GM23338 (cell line): ENCODE results near the gene ENOSF1. TPM values are rescaled to one million over a fixed set of nuclear protein-coding genes. Genes with fewer than 3 reads are reported as not detected.

Experiments
- ATAC-seq: fragments of 200-7000 bp; cut with Tn5 transposase; 3 replicates; pipeline ENCODE4 v1.9.1; 2020
- DNase-seq: peaks from one replicate; pipeline ENCODE4 v3.0.0-alpha.2; 2015; ENCODE audit warnings: low spot score
- H2AFZ ChIP-seq: fragments of 200-600 bp; sonication (generic); 2 replicates; pipeline ENCODE4 v1.8.0; 2016; ENCODE audit warnings: antibody characterized with exemption, mild to moderate bottlenecking, moderate library complexity
- H3F3A ChIP-seq: fragments of 200-600 bp; sonication (generic); replicated peaks from 2 replicates; pipeline ENCODE4 v1.8.0; 2017; ENCODE audit warnings: antibody characterized with exemption, mixed run types, low read depth
- H3K27ac ChIP-seq: fragments of 200-600 bp; sonication (generic); 2 replicates; pipeline ENCODE4 v1.6.1; 2016; ENCODE audit warnings: low read depth
- H3K27me3 ChIP-seq: fragments of 200-600 bp; sonication (generic); 2 replicates; pipeline ENCODE4 v1.8.0; 2016; ENCODE audit warnings: mild to moderate bottlenecking, mixed run types, moderate library complexity; ENCODE audit not compliant: insufficient read depth
- H3K36me3 ChIP-seq: fragments of 200-600 bp; sonication (generic); 2 replicates; pipeline ENCODE4 v1.8.0; 2016; ENCODE audit warnings: mild to moderate bottlenecking; ENCODE audit not compliant: insufficient read depth
- H3K4me1 ChIP-seq: fragments of 200-600 bp; sonication (generic); 2 replicates; pipeline ENCODE4 v1.8.0; 2016; ENCODE audit warnings: mild to moderate bottlenecking, moderate library complexity; ENCODE audit not compliant: insufficient read depth
- H3K4me2 ChIP-seq: fragments of 200-600 bp; sonication (generic); 2 replicates; pipeline ENCODE4 v1.7.1; 2017; ENCODE audit warnings: mixed run types
- H3K4me3 ChIP-seq: fragments of 200-600 bp; sonication (generic); 2 replicates; pipeline ENCODE4 v1.6.1; 2016; ENCODE audit warnings: mixed run types
- H3K79me2 ChIP-seq: fragments of 200-600 bp; sonication (generic); replicated peaks from 2 replicates; pipeline ENCODE4 v1.8.0; 2017; ENCODE audit warnings: mild to moderate bottlenecking; ENCODE audit not compliant: insufficient read depth
- H3K9me2 ChIP-seq: fragments of 200-600 bp; sonication (generic); 2 replicates; pipeline ENCODE4 v1.8.0; 2017; ENCODE audit not compliant: insufficient read depth
- H4K20me1 ChIP-seq: fragments of 200-600 bp; sonication (generic); replicated peaks from 2 replicates; pipeline ENCODE4 v1.8.0; 2017; ENCODE audit warnings: mild to moderate bottlenecking; ENCODE audit not compliant: insufficient read depth
- H3K27ac Mint-ChIP-seq: 2 replicates; pipeline ENCODE4 v1.8.0; 2020; ENCODE audit warnings: inconsistent platforms, mild to moderate bottlenecking, moderate library complexity, mixed read lengths
- H3K27me3 Mint-ChIP-seq: 3 replicates; pipeline ENCODE4 v1.8.0; 2022; ENCODE audit warnings: low read depth, mild to moderate bottlenecking, moderate library complexity, mixed read lengths, inconsistent platforms; ENCODE audit not compliant: insufficient read depth, poor library complexity
- H3K36me3 Mint-ChIP-seq: 3 replicates; pipeline ENCODE4 v1.8.0; 2021; ENCODE audit warnings: low read depth, mild to moderate bottlenecking, inconsistent platforms, moderate library complexity, mixed read lengths
- H3K4me1 Mint-ChIP-seq: 3 replicates; pipeline ENCODE4 v1.8.0; 2020; ENCODE audit warnings: mild to moderate bottlenecking, inconsistent platforms, mixed read lengths
- H3K4me3 Mint-ChIP-seq: 3 replicates; pipeline ENCODE4 v1.8.0; 2021; ENCODE audit warnings: moderate library complexity, mild to moderate bottlenecking, inconsistent platforms, mixed read lengths
- H3K9me3 Mint-ChIP-seq: 3 replicates; pipeline ENCODE4 v1.8.0; 2020; ENCODE audit warnings: moderate library complexity, mild to moderate bottlenecking, inconsistent platforms, mixed read lengths
- EZH2 ChIP-seq: fragments of 200-600 bp; sonication (generic); IDR thresholded peaks from one replicate; pipeline ENCODE4 v1.8.0; 2017; ENCODE audit warnings: antibody characterized with exemption, mild to moderate bottlenecking, low read depth; ENCODE audit not compliant: unreplicated experiment
- EZH2phosphoT487 ChIP-seq: fragments of 200-600 bp; sonication (generic); IDR thresholded peaks from one replicate; pipeline ENCODE4 v1.8.1; 2018; ENCODE audit warnings: antibody characterized with exemption; ENCODE audit not compliant: unreplicated experiment
- JUNB ChIP-seq: IDR thresholded peaks from one replicate; pipeline ENCODE4 v1.6.1; 2016; ENCODE audit warnings: antibody characterized with exemption; ENCODE audit not compliant: unreplicated experiment
- NANOG ChIP-seq: IDR thresholded peaks from 2 replicates; pipeline ENCODE4 v1.6.1; 2016; ENCODE audit warnings: antibody characterized with exemption, borderline replicate concordance
- POLR2AphosphoS5 ChIP-seq: IDR thresholded peaks from 2 replicates; pipeline ENCODE4 v1.6.1; 2016; ENCODE audit warnings: antibody characterized with exemption, low read depth
- STAT1 ChIP-seq: IDR thresholded peaks from one replicate; pipeline ENCODE4 v1.6.1; 2016; ENCODE audit warnings: antibody characterized with exemption; ENCODE audit not compliant: unreplicated experiment
- ZNF114 ChIP-seq: fragments of 250-450 bp; sonication (Bioruptor Pico); IDR thresholded peaks from 2 replicates; pipeline ENCODE4 v1.5.0; 2020; ENCODE audit warnings: mild to moderate bottlenecking, moderate library complexity
- ZNF331 ChIP-seq: fragments of 250-450 bp; sonication (Bioruptor Pico); IDR thresholded peaks from 2 replicates; pipeline ENCODE4 v1.5.0; 2020; ENCODE audit warnings: low read depth, mild to moderate bottlenecking, moderate library complexity
- polyA plus RNA-seq: library from polyadenylated mRNA; unstranded; fragments of >200 nt; fragmentation: Nextera tagmentation; extraction: Ambion mirVana; gene quantifications from 2 replicates; pipeline ENCODE4 v1.2.1, GENCODE V29; 2016
- total RNA-seq: library from RNA; depleted of rRNA; stranded (reverse); fragments of >200 nt; shearing (Covaris generic); gene quantifications from 2 replicates; pipeline ENCODE4 v1.2.3, GENCODE V29; 2014
- TF ChIP-seq, protein P1 (sequence below): fragments of 250-450 bp; sonication (Bioruptor Pico); IDR thresholded peaks from 2 replicates; pipeline ENCODE4 v1.5.0; 2020; ENCODE audit warnings: mild to moderate bottlenecking, moderate library complexity
- TF ChIP-seq, protein P2 (sequence below): IDR thresholded peaks from 2 replicates; pipeline ENCODE4 v1.6.1; 2016; ENCODE audit warnings: antibody characterized with exemption
- TF ChIP-seq, protein P3 (sequence below), 2 experiments: fragments of 200-600 bp in 1 of 2; sonication (generic) in 1 of 2; conservative IDR thresholded peaks; 2 replicates each; pipeline versions ENCODE4 v1.5.1 to v1.6.1; 2016 to 2017; ENCODE audit warnings: antibody characterized with exemption in 2 of 2, low read depth in 2 of 2, mild to moderate bottlenecking in 2 of 2, moderate library complexity in 1 of 2

Gene ENOSF1
- total and polyA plus RNA-seq, 2 experiments from 2014 or later: 30.1 to 36.4 TPM

- no peak for TF ChIP-seq NANOG
- TF ChIP-seq ZNF331 (CRISPR knock-in tag): no peak
- TF ChIP-seq ZNF114 (CRISPR knock-in tag): no peak
Measured at GRCh38 chr18:697012-697411, 15.4 kb downstream of the ENOSF1 start (continued).

DNA sequence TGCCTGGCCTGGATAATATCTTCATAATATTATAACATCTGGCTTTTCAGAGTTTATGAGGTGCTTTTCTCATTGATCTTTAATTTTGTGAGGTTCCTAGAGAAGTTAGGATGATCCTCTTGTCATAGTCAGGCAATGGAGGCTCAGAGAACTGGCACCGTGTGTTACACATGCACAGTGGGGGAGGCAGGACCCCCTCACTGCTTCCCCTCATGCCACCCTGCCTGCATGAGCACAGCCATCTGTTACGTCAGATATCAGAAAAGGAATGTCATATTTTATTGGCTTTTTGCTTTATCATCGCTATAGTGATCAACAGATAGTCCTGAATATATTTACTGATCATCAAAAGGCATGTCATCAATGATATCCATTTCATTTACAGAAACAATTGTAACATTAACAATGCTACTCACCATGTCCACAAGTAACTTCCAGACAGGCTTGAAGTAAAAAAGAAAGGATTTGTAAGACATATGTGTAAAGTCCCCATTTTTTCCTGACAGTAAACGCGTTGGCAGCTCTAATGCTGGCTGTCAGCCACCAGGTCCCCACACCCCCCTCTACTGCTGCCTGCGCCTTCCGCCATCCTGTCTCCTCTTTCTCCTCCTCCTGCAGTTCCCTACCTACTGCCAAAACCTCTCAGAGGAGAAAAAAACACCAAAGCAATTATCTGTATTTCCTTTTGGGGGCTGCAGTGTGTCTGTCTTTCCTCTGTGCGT, 18.8 kb downstream of the ENOSF1 start:
- peaks cover 6% of the 10 kb centered on the region; the same call in 1 of the 2 replicates for H3K79me2 ChIP-seq
- no peak overlapping the region for H3K4me3 ChIP-seq
- 0 out of 2 replicates have a peak, but pooled peaks cover 2% of the 10 kb centered on the region for H3F3A ChIP-seq
- H3K27ac ChIP-seq: no peak overlapping the region
- DNase-seq (no peak), ATAC-seq (no peak)
- H3K27me3 Mint-ChIP-seq: peaks cover 3% of the 10 kb centered on the region
- H3K27ac Mint-ChIP-seq: no peak overlapping the region
- peaks cover 10% of the 10 kb centered on the region for H4K20me1 ChIP-seq
- H3K4me1 ChIP-seq: peaks cover 5% of the 10 kb centered on the region; the same call in 1 of the 2 replicates
- no peaks in the 10 kb centered on the region; the same call in 1 of the 2 replicates for H3K36me3 ChIP-seq
- H3K4me1 Mint-ChIP-seq: peaks cover 9% of the 10 kb centered on the region
- H3K4me2 ChIP-seq: no peak overlapping the region
- peaks cover 75% of the 10 kb centered on the region for H3K36me3 Mint-ChIP-seq
- no peak overlapping the region for H3K4me3 Mint-ChIP-seq
- no peaks in the 10 kb centered on the region for H3K9me3 Mint-ChIP-seq
- no peaks in the 10 kb centered on the region for H3K9me2 ChIP-seq
- H2AFZ ChIP-seq: no peak overlapping the region
- H3K27me3 ChIP-seq: no peaks in the 10 kb centered on the region
- TF ChIP-seq, protein P1, sequence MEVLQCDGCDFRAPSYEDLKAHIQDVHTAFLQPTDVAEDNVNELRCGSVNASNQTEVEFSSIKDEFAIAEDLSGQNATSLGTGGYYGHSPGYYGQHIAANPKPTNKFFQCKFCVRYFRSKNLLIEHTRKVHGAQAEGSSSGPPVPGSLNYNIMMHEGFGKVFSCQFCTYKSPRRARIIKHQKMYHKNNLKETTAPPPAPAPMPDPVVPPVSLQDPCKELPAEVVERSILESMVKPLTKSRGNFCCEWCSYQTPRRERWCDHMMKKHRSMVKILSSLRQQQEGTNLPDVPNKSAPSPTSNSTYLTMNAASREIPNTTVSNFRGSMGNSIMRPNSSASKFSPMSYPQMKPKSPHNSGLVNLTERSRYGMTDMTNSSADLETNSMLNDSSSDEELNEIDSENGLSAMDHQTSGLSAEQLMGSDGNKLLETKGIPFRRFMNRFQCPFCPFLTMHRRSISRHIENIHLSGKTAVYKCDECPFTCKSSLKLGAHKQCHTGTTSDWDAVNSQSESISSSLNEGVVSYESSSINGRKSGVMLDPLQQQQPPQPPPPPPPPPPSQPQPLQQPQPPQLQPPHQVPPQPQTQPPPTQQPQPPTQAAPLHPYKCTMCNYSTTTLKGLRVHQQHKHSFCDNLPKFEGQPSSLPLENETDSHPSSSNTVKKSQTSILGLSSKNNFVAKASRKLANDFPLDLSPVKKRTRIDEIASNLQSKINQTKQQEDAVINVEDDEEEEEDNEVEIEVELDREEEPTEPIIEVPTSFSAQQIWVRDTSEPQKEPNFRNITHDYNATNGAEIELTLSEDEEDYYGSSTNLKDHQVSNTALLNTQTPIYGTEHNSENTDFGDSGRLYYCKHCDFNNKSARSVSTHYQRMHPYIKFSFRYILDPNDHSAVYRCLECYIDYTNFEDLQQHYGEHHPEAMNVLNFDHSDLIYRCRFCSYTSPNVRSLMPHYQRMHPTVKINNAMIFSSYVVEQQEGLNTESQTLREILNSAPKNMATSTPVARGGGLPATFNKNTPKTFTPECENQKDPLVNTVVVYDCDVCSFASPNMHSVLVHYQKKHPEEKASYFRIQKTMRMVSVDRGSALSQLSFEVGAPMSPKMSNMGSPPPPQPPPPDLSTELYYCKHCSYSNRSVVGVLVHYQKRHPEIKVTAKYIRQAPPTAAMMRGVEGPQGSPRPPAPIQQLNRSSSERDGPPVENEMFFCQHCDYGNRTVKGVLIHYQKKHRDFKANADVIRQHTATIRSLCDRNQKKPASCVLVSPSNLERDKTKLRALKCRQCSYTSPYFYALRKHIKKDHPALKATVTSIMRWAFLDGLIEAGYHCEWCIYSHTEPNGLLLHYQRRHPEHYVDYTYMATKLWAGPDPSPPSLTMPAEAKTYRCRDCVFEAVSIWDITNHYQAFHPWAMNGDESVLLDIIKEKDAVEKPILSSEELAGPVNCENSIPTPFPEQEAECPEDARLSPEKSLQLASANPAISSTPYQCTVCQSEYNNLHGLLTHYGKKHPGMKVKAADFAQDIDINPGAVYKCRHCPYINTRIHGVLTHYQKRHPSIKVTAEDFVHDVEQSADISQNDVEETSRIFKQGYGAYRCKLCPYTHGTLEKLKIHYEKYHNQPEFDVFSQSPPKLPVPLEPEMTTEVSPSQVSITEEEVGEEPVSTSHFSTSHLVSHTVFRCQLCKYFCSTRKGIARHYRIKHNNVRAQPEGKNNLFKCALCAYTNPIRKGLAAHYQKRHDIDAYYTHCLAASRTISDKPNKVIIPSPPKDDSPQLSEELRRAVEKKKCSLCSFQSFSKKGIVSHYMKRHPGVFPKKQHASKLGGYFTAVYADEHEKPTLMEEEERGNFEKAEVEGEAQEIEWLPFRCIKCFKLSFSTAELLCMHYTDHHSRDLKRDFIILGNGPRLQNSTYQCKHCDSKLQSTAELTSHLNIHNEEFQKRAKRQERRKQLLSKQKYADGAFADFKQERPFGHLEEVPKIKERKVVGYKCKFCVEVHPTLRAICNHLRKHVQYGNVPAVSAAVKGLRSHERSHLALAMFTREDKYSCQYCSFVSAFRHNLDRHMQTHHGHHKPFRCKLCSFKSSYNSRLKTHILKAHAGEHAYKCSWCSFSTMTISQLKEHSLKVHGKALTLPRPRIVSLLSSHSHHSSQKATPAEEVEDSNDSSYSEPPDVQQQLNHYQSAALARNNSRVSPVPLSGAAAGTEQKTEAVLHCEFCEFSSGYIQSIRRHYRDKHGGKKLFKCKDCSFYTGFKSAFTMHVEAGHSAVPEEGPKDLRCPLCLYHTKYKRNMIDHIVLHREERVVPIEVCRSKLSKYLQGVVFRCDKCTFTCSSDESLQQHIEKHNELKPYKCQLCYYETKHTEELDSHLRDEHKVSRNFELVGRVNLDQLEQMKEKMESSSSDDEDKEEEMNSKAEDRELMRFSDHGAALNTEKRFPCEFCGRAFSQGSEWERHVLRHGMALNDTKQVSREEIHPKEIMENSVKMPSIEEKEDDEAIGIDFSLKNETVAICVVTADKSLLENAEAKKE (CRISPR knock-in tag): no peak
- TF ChIP-seq, protein P2, sequence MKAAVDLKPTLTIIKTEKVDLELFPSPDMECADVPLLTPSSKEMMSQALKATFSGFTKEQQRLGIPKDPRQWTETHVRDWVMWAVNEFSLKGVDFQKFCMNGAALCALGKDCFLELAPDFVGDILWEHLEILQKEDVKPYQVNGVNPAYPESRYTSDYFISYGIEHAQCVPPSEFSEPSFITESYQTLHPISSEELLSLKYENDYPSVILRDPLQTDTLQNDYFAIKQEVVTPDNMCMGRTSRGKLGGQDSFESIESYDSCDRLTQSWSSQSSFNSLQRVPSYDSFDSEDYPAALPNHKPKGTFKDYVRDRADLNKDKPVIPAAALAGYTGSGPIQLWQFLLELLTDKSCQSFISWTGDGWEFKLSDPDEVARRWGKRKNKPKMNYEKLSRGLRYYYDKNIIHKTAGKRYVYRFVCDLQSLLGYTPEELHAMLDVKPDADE: no peak
- TF ChIP-seq EZH2: no peak
- TF ChIP-seq, protein P3, sequence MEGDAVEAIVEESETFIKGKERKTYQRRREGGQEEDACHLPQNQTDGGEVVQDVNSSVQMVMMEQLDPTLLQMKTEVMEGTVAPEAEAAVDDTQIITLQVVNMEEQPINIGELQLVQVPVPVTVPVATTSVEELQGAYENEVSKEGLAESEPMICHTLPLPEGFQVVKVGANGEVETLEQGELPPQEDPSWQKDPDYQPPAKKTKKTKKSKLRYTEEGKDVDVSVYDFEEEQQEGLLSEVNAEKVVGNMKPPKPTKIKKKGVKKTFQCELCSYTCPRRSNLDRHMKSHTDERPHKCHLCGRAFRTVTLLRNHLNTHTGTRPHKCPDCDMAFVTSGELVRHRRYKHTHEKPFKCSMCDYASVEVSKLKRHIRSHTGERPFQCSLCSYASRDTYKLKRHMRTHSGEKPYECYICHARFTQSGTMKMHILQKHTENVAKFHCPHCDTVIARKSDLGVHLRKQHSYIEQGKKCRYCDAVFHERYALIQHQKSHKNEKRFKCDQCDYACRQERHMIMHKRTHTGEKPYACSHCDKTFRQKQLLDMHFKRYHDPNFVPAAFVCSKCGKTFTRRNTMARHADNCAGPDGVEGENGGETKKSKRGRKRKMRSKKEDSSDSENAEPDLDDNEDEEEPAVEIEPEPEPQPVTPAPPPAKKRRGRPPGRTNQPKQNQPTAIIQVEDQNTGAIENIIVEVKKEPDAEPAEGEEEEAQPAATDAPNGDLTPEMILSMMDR (conservative IDR thresholded peaks at IDR 0.05; ENCODE audit: low read depth in 2 of 2): no peak
- TF ChIP-seq ZNF114 (CRISPR knock-in tag): no peak
- TF ChIP-seq POLR2AphosphoS5: no peak
- TF ChIP-seq NANOG: no peak
- TF ChIP-seq EZH2phosphoT487: no peak
- no peak for TF ChIP-seq JUNB
- no peak for TF ChIP-seq STAT1
